Subcutaneous abdominal adipose tissue (tissue), 5 donors: Measurements from ENCODE around the gene ACBD4.

Source experiments
- H3K27ac ChIP-seq: one replicate; pipeline ENCODE4 v1.7.0; 2013; ENCODE audit warnings: low read depth, mild to moderate bottlenecking, inconsistent platforms, low read length, moderate library complexity
- H3K27me3 ChIP-seq, 5 donors: one replicate each; pipeline ENCODE4 v1.7.0; 2013; ENCODE audit warnings: low read length in 5 of 5, inconsistent platforms in 1 of 5; ENCODE audit not compliant: control insufficient read depth in 5 of 5, insufficient read depth in 4 of 5
- H3K36me3 ChIP-seq, 5 donors: one replicate each; pipeline ENCODE4 v1.7.0; 2013; ENCODE audit warnings: low read length in 5 of 5; ENCODE audit not compliant: control insufficient read depth in 5 of 5, insufficient read depth in 5 of 5
- H3K4me1 ChIP-seq, 5 donors: one replicate each; pipeline ENCODE4 v1.7.0; 2013; ENCODE audit warnings: low read length in 5 of 5, mild to moderate bottlenecking in 3 of 5, moderate library complexity in 1 of 5; ENCODE audit not compliant: control insufficient read depth in 5 of 5, insufficient read depth in 5 of 5
- H3K4me3 ChIP-seq, 5 donors: one replicate each; pipeline ENCODE4 v1.7.0; 2013; ENCODE audit warnings: low read length in 5 of 5, low read depth in 1 of 5
- H3K9ac ChIP-seq, 5 donors: one replicate each; pipeline ENCODE4 v1.7.0; 2013; ENCODE audit warnings: low read length in 5 of 5, mild to moderate bottlenecking in 4 of 5, moderate library complexity in 3 of 5
- H3K9me3 ChIP-seq, 5 donors: one replicate each; pipeline ENCODE4 v1.7.0; 2013; ENCODE audit warnings: low read length in 5 of 5; ENCODE audit not compliant: control insufficient read depth in 5 of 5
- donor health status: healthy.
- donor health status: healthy.
- donor health status: healthy.
- donor health status: healthy.
- donor health status: healthy.

Gene ACBD4

GRCh38 chr17:45184144-45184543 is 48.7 kb downstream of the ACBD4 start:
- H3K27ac ChIP-seq, result no peak overlapping the region
- H3K36me3 ChIP-seq, result no peaks in the 10 kb centered on the region
- no peak overlapping the region for H3K9ac ChIP-seq
- H3K4me3 ChIP-seq, result no peak overlapping the region
- H3K4me1 ChIP-seq, result peaks cover 0 to 8% (median 7%) of the 10 kb centered on the region in 5 donors
- no peaks in the 10 kb centered on the region for H3K27me3 ChIP-seq
- no peaks in the 10 kb centered on the region for H3K9me3 ChIP-seq

- Histone ChIP-seq H3K9ac (no peak overlapping the region), H3K4me1 (peaks cover 0 to 8% (median 7%) of the 10 kb centered on the region in 5 donors), H3K27ac (no peak overlapping the region), H3K4me3 (no peak overlapping the region), H3K27me3 (no peaks in the 10 kb centered on the region), H3K9me3 (no peaks in the 10 kb centered on the region), H3K36me3 (no peaks in the 10 kb centered on the region)
Observed at GRCh38 chr17:45186801-45187354, 51.4 kb downstream of the ACBD4 start.

GRCh38 chr17:45189009-45189408 is 53.5 kb downstream of the ACBD4 start:
- no peak overlapping the region for H3K4me3 ChIP-seq
- H3K4me1 ChIP-seq, result peaks cover 0 to 2% (median 0%) of the 10 kb centered on the region in 5 donors
- no peaks in the 10 kb centered on the region for H3K9me3 ChIP-seq
- no peak overlapping the region for H3K9ac ChIP-seq
- H3K27me3 ChIP-seq, result no peaks in the 10 kb centered on the region
- no peaks in the 10 kb centered on the region for H3K36me3 ChIP-seq
- no peak overlapping the region for H3K27ac ChIP-seq

GRCh38 chr17:45190503-45191255 is 55.2 kb downstream of the ACBD4 start:
- H3K4me1 ChIP-seq, result peaks cover 0 to 2% (median 0%) of the 10 kb centered on the region in 5 donors
- H3K4me3 ChIP-seq, result no peak overlapping the region
- H3K9me3 ChIP-seq, result no peaks in the 10 kb centered on the region
- H3K9ac ChIP-seq, result no peak overlapping the region
- H3K27me3 ChIP-seq, result no peaks in the 10 kb centered on the region
- H3K27ac ChIP-seq, result no peak overlapping the region
- no peaks in the 10 kb centered on the region for H3K36me3 ChIP-seq
